ENCODE data around the gene FADS3. TPM values are rescaled to one million over a fixed set of nuclear protein-coding genes. Genes with fewer than 3 reads are reported as not detected.
A peak's percentile ranks its signal among the peaks of the same experiment; 100 is the strongest.

Gene FADS3
- total and polyA plus RNA-seq, 9 of the 15 experiments (the other 6 are each of a cell fraction or from before 2014, with no cell fraction given), result 0.97 to 148 (median 92.7) TPM

DNA sequence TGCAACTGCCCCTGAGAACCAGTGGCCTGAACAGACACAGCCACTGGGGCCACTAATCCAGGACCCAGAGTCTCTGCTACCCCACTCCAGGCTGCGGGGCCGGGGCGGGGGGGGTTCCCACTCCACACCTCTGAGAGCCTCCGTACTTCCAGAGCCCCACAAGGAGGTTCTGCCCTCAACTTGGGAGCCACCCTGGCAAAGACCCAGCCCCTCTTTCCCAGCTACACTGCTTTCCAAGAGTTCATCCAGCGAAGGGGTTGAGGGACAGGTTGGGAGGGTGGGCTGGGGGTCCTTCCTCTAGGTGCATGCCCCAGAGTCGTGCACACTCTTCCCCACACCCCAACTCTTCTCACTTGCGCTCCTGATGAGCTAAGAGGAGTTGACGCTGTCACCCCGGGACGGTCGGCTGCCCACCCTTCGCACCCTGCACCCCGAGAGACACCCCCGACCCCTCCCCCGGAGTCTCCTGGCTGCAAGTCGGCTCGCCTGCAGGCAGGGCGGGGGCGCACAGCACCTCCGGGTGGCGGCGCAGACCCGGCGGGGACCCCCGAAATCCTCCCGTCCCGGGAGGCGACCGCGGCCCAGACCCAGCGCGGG, 25.5 kb upstream of the FADS3 start:
- POLR2A ChIA-PET, result interaction anchor here (2.0 kb wide), 1 partner anchor 9 kb away, joined by 9 read pairs; no protein-coding TSS in a partner anchor
- H3K4me1 ChIP-seq (replicated peaks in 1 of 2; ENCODE audit: control insufficient read depth in 2 of 2, insufficient read depth in 2 of 2, low read length in 2 of 2), result peaks cover 41 to 86% of the 10 kb centered on the region in 2 experiments
- intact Hi-C loops (cut with micrococcal nuclease), result no loop called here
- peak overlapping the region; percentile 55; the same call in 1 of the 2 replicates for H2AFZ ChIP-seq (ENCODE audit: low read depth, low read length)
- H3K27me3 ChIP-seq (ENCODE audit: control insufficient read depth in 2 of 2, insufficient read depth in 2 of 2, low read length in 2 of 2), result no peaks in the 10 kb centered on the region
- peaks cover 12% of the 10 kb centered on the region; the same call in 2 of the 3 replicates for H3K36me3 ChIP-seq (ENCODE audit: control insufficient read depth, insufficient read depth, low read length)
- no peak for TF ChIP-seq MIER1 (IDR thresholded peaks at IDR 0.05; ENCODE audit: low read depth)
- TF ChIP-seq, protein P1, sequence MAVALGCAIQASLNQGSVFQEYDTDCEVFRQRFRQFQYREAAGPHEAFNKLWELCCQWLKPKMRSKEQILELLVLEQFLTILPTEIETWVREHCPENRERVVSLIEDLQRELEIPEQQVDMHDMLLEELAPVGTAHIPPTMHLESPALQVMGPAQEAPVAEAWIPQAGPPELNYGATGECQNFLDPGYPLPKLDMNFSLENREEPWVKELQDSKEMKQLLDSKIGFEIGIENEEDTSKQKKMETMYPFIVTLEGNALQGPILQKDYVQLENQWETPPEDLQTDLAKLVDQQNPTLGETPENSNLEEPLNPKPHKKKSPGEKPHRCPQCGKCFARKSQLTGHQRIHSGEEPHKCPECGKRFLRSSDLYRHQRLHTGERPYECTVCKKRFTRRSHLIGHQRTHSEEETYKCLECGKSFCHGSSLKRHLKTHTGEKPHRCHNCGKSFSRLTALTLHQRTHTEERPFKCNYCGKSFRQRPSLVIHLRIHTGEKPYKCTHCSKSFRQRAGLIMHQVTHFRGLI (CRISPR knock-in tag; IDR thresholded peaks at IDR 0.05), result no peak
- peak; percentile 85 for TF ChIP-seq SAFB (IDR thresholded peaks at IDR 0.05; ENCODE audit: borderline replicate concordance, low read depth, low read length)
- peak; percentile 78 for TF ChIP-seq ZBTB7A (IDR thresholded peaks at IDR 0.05; ENCODE audit: borderline replicate concordance, control insufficient read depth, low read depth, low read length)
- TF ChIP-seq ZNF586 (CRISPR knock-in tag; conservative IDR thresholded peaks at IDR 0.05), result no peak
- H3K9ac ChIP-seq (ENCODE audit: insufficient read depth in 1 of 2, low read depth in 2 of 2, low read length in 2 of 2), result peak overlapping the region; percentile 60 to 80
- in situ Hi-C loops (cut with MboI), result no loop called here
- DNase-seq (ENCODE audit: extremely low read depth in 1 of 4, low spot score in 3 of 4), result peak in 3 of 4 experiments; percentile 42 to 45 (median 45)
- no peak for ATAC-seq
- H3K4me3 ChIP-seq, result peak overlapping the region; percentile 63
- H3K4me2 ChIP-seq (ENCODE audit: insufficient read depth, low read length), result peak overlapping the region; percentile 96
- no peaks in the 10 kb centered on the region for H3K9me3 ChIP-seq (replicated peaks; ENCODE audit: control insufficient read depth, insufficient read depth, low read depth, low read length)
- FAIRE-seq, result no peak
- CTCF ChIA-PET (ENCODE audit: low intra/inter-chr PET ratio), result no interaction called here
- peak overlapping the region; percentile 71; the same call in 2 of the 3 replicates for H3K27ac ChIP-seq (ENCODE audit: extremely low read depth, low read depth, low read length)
- peaks cover 7% of the 10 kb centered on the region; the same call in 1 of the 2 replicates for H4K20me1 ChIP-seq (replicated peaks; ENCODE audit: control insufficient read depth, insufficient read depth, low read length)
- WGBS (ENCODE audit: insufficient coverage, low coverage, missing lambda C conversion rate), result under 1% methylated on average over 13 of the region's 32 CpGs
- H3K9me1 ChIP-seq (ENCODE audit: control insufficient read depth, insufficient read depth, low read length), result peaks cover 2% of the 10 kb centered on the region
- peaks cover 82% of the 10 kb centered on the region for H3K79me2 ChIP-seq (ENCODE audit: control insufficient read depth, insufficient read depth, low read length)
- no TSS peak for BruUV-seq (replicated peaks)

Data from K562 (cell line).